Measurements from ENCODE around the gene FOLR2.
A peak's percentile ranks its signal among the peaks of the same experiment; 100 is the strongest.

Gene FOLR2

DNA sequence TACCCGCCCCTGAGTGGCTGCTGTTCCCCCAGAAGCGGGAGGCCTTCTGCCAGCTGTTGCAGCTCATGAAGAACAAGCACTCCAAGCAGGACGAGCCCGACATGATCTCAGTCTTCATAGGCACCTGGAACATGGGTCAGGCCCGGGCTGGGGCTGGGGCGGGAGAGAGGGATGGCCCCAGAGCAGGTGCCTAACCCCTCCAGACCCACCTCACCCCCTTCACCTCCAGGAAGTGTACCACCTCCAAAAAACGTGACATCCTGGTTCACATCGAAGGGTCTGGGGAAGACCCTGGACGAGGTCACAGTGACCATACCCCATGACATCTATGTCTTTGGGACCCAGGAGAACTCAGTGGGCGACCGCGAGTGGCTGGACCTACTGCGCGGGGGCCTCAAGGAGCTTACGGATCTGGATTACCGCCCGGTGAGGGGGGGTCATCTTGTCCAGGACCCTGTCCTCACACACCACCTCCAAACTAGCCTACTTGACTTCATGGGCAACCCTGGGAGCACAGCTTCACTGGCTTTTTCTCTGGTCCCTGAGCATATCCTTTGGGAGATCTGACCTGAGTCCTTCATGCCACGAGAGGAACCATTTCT lies 14.3 kb downstream of the FOLR2 start:
- DNase-seq = no peak

DNA sequence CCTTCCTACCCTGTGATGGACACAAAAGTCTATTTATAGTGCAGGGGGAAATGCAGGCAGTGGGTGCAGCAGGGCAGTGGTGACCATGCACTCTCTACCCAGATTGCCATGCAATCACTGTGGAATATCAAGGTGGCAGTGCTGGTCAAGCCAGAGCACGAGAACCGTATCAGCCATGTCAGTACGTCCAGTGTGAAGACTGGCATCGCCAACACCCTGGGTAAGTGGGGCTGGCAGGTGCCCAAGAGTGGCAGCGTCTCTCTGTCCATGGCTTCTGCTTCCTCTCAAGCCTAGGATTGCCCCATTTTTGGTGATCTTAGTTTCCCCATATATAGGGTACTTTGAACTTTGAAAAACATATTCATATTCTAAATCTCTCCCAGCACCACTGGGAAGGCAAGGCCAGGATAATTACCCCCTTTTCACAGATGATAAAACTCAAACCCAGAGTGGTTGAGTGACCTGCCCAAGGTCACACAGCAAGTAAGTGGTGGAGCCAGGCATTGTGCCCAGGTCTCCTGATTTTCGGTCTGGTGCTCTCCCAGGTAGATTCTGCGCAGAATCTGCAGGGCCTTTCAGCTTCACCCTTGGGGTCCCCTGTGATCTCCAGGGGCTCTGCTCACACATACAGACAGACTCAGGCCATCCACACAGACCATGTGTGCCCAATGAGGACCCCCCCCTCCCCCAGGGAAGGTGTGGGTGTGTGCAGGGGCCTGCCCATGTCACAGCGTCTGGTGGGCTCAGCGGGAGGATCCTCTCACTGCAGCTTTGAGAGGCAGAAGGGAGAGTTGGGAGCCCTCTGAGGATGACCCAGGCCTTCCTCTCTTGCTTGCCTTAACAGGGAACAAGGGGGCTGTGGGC lies 15.0 kb downstream of the FOLR2 start:
- no peak for DNase-seq

DNA sequence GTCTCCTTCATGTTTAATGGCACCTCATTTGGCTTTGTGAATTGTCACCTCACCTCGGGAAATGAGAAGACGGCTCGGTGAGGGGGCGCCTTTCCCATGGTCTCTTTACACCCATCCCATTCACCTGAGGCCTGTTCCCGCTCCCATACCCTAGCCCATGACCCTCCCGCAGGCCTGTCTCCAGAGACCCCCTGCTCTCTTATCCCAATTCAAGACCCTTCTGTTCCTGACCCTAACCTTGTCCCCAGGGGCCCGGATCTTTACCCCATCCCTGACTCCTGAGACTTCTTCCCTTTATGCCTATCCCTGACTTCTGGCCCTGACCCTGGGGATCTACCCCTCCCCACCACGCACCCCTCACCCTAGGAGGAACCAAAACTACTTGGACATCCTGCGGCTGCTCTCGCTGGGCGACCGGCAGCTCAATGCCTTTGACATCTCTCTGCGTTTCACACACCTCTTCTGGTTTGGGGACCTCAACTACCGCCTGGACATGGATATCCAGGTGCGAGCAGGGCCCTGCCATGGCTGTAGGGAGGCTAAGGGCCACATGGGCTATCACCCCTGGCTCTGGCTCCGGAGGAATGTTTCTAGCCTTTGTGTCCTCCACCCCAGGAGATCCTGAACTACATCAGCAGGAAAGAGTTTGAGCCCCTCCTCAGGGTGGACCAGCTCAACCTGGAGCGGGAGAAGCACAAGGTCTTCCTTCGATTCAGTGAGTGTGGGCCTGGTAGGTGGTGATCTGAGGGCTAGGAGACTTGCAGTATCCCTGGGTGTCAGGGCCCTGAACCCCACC lies 15.9 kb downstream of the FOLR2 start:
- peak; percentile 43 for DNase-seq

DNA sequence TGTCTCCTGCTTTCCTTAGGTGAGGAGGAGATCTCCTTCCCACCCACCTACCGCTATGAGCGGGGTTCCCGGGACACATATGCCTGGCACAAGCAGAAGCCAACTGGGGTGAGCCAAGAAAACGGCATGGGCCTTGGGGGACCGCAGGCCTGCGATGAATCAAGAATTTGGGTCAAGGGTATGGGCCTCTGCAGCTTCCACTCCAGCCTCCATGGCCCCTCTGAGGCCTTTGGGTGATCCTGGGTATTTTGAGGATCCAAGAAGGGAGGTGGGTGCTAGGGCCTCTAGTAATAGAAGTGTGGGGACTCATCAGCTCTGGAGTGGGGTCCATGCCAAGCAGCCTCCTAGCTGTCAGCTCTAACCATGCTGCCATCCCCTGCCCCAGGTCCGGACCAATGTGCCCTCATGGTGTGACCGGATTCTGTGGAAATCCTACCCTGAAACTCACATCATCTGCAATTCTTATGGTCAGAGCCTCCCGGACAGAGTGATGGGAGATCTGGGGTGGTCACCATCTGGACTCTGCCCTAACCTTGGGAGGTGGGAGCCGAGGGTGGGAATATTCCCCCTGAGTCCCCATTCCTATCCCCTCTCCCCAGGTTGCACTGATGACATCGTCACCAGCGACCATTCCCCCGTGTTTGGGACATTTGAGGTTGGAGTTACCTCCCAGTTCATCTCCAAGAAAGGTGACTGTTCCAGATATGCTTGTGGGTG lies 16.6 kb downstream of the FOLR2 start:
- peak; percentile 45 for DNase-seq

DNA sequence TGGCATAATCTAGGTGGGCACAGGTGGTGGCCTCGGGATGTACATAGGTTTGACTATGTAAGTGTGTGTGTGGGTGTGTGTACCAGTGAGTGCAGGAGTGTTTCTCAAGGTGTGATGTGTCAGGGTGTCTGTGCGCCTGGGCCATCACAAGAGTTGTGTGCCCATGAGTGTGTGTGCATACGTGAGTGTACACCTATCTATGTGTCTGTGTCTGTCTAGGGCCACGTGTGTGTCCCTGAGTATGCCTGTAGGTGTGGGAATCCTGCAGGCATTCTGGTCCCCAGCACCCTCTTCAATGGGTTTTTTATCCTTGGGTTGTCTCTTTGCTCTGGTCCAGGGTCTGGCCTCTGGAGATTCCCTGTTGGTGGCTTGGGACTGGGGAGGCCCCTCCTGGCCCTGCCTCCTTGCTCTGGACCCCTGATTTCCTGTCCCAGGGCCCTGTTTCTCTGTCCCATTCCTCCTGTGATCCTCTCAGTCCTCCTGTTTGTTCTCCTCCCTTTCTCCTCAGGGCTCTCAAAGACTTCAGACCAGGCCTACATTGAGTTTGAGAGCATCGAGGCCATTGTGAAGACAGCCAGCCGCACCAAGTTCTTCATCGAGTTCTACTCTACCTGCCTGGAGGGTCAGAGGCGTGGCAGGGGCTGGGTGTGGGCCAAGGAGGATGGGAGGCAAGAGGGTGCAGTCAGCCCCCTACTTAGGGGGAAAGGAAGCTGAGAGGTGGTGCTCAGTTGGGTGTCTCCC lies 17.3 kb downstream of the FOLR2 start:
- no peak for DNase-seq

DNA sequence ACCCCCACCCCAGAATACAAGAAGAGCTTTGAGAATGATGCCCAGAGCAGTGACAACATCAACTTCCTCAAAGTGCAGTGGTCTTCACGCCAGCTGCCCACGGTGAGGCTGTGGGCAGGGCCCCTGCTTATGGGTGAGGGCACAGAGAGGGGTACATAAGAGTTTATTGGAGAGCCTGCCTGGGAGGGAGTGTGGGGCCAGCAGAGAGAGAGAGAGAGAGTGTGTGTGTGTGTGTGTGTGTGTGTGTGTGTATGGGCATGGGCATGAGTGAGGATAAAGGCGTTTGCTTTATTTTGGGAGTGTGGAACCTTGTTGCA lies 17.9 kb downstream of the FOLR2 start:
- no peak for DNase-seq

DNA sequence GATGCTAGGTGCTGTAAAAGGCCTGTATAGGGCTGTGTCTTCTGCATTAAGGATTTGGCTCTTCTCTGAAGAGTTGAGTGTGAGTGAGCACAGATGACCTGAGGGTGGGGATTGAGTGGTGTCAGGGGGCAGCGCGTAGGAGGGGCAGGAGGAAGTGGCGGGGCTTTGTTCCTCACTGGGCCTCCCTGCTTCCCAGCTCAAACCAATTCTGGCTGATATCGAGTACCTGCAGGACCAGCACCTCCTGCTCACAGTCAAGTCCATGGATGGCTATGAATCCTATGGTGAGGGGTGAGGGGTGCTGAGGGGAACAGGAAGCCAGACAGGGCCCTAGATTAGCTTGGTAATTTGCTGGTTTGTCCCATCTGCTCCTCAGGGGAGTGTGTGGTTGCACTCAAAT lies 18.3 kb downstream of the FOLR2 start:
- no peak for DNase-seq

DNA sequence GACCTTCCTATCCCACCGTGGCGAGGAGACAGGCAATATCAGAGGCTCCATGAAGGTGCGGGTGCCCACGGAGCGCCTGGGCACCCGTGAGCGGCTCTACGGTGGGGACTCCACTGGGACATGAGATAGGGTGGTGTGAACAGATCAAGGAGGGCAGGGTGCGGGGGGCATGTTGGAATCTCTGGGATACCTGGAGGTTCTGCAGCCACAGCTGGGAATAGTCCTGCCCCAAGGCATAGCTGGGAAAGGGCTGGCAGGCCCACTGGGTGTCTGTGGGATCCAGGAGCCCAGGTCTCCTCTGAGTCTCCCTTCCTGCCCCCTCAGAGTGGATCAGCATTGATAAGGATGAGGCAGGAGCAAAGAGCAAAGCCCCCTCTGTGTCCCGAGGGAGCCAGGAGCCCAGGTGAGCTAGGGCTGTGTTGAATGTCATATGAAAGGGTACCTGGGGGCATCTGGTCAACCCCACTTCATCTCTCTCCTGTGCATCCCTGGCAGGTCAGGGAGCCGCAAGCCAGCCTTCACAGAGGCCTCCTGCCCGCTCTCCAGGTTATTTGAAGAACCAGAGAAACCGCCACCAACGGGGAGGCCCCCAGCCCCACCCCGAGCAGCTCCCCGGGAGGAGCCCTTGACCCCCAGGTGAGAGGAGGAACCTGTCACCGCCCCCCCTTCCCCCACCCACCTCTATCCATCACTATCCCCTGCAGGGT lies 18.9 kb downstream of the FOLR2 start:
- DNase-seq = peak; percentile 48

DNA sequence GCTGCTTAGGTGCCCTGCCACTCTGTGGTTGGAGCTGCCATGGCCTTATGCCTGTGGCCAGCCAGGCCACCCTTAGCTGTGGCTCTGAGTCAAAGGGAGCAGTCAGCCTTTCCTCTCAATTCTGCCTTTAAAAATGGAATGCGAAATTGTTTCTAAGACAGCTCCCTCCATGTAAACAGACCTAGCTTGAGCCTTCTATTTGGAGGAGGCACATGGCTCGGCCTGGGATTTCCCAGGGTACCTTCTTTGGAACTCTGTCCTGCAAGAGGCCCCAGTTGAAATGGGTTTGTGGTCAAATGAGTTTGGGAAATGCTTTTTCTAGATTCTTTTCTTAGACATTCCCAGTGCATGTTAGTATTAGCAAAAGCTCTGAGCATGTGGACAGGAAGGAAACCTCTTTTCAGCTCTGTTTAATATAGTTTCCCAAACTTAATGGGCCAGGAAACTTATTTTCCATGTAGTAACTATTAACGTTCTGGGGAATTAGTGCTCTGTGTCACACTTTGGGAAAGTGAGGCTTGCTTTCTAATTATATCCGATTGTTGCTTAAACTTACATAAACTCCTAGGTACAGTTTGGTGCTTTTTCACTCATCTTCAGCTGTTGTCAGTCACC lies 19.6 kb downstream of the FOLR2 start:
- DNase-seq = no peak

DNA sequence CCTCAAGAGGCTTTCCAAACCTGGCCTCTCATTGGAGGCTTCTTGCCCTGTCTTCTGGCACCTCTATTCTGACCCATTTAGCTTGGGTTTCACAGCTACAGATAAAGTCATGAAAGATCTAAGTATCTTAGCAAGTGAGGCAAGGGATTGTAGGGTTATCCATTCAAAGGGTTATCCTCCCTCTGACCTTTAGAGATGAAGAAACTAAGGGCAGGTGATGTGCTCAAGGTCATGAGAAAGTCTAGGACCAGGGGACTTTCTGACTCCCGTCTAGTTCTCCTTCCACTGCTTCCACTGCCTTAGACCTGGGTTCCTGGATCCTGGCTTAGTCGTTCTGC lies 20.1 kb downstream of the FOLR2 start:
- DNase-seq = no peak

DNA sequence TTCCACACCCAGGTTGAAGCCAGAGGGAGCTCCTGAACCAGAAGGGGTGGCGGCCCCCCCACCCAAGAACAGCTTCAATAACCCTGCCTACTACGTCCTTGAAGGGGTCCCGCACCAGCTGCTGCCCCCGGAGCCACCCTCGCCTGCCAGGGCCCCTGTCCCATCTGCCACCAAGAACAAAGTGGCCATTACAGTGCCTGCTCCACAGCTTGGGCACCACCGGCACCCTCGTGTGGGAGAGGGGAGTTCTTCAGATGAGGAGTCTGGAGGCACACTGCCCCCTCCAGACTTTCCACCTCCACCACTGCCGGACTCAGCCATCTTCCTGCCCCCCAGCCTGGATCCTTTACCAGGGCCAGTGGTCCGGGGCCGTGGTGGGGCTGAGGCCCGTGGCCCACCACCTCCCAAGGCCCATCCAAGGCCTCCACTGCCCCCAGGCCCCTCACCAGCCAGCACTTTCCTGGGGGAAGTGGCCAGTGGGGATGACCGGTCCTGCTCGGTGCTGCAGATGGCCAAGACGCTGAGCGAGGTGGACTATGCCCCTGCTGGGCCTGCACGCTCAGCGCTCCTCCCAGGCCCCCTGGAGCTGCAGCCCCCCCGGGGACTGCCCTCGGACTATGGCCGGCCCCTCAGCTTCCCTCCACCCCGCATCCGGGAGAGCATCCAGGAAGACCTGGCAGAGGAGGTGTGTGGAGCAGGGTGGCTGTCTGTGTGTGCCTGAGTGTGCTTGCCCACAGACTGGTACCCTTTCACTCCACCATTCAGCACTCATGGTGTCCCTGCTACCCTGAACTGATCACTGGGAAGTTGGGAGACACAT lies 20.7 kb downstream of the FOLR2 start:
- peak; percentile 64 for DNase-seq

DNA sequence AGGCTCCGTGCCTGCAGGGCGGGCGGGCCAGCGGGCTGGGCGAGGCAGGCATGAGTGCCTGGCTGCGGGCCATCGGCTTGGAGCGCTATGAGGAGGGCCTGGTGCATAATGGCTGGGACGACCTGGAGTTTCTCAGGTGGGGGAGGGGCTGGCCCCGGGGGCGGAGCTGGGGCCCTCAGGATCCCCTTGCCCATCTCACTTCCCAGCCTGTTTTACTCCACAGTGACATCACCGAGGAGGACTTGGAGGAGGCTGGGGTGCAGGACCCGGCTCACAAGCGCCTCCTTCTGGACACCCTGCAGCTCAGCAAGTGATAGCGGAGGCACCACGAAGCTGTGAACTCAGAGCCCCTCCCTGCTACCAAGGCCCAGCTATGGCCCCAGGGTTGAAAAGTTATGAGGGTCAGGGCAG lies 21.5 kb downstream of the FOLR2 start:
- DNase-seq = peak; percentile 96

DNA sequence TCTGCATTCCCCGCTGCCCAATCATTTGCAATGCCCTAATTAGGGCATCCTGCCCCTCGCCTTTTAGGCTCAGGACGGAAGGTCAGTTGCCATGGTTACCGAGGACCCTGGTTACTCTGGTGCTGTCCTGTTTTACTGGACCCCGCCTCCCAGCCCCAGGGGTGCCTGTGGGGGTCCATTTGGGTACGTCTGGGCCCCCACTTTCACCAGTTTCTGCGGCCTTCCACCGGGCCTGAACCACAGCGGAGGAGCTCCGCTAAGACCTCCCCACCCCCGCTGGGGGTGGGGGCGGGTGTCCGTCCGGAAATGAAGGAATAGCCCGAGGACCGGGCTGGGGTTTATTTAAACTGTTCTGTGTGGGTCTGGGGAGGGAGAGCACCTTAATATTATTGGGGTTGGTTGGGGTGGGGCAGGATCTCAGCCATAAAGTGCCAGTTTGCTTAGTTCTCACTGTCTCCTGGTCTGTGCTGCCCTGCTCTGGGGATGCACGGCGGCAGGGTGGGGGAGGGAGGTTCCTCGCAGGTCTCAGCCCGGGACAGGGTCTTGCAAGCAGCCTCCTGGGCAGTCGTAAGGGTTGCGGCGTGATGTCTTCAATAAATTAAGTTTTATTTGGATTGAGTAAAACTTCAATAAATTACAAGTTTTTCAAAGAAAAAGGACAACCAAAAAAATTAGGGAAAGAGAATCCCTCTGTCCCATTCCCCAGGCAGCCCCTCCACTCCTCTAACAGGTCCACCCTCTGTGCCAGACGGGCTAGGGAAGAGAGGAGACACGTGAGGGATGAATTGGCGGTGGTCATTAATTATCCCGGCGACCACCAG lies 22.1 kb downstream of the FOLR2 start:
- DNase-seq = peak; percentile 59

DNA sequence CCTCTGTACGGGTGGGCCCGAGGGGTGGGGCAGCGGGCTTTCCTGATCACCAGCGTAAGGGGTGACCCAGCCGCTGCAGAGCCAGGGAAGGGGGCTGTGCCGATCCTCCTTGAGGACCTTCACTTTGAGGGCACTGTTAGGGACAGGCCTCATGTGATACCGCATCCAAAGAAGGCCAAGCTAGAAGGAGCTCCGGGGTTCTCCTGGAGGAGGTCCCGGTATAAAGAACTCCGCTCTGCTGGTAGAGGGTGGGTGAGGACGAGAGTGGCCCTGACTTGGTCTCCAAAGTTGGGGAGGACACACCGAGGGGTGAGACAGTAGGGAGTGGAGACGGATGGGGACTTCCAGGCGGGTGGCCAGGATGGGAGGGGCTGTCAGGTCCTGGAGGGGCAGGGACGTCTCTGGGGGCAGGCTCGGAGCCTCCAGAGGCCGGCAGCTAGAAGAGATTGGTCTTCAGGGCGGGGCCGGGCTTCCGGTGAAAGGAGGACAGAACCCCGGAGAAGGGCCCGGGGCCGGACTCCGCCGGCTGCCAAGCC lies 22.8 kb downstream of the FOLR2 start:
- DNase-seq = peak; percentile 78

DNA sequence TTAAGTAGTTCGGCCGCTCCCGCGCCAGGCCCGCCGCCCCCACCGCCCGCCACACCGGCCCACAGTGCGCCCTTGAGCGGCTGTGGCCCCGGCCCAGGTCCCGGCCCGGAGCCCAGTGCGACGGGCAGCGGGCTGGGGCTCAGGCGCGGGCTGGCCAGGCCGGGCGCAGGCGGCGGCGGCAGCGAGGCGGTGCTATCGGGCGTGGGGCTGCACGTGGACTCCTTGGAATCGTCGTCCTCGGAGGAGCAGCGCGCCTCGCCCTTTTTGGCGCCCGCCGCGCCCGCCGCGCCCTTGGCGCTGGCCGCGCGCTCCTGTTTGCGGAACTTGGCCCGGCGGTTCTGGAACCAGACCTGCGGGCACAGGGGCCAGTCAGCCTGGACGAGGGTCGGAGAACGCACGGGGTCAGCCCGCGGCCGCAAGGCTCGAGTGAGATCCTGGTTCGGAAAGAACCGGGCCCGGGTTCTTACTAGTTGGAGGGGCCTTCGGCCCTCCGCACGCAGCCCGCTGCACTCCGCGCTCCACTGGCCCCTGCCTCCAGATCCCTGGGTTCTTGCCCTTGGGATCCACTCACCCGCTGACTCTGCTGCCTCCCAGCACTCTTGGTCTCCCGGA lies 23.4 kb downstream of the FOLR2 start:
- DNase-seq = peak; percentile 57

DNA sequence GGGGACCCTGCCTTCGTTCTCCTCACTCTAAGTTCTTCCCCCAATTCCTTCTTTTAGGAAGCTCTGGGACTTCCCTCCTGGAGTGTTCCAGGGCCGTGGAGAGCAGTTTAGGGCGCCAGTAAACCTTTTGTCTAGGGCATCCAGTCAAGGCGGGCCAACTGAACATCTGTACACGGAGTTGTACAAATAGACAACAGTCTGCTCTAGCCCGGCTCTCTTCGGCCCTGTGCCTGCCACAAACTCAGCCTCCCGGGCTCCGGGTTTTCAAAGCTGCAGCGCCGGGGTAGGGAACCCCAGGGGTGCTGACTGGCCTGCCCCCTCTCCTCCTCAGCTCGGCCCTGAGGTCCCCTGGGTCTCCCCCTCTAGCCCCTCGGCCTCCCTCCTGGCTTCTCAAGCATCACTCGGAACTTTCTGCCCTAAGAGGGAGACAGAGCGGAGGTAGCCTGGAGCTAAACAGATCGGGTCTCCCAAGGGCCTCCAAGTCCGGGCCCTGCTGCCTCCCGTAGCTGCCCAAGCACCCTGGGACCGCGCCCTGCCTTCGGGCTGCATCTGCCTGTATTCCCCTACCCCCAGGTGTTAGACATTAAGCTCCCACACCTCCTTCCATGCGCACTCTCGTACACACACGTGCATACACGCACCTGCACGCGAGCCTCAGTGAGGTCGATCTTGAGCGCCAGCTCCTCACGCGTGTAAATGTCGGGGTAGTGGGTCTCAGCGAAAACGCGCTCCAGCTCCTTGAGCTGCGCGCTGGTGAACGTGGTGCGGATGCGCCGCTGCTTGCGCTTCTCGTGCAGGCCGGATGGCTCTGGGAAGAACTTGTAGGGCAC lies 24.1 kb downstream of the FOLR2 start:
- DNase-seq = peak; percentile 65

DNA sequence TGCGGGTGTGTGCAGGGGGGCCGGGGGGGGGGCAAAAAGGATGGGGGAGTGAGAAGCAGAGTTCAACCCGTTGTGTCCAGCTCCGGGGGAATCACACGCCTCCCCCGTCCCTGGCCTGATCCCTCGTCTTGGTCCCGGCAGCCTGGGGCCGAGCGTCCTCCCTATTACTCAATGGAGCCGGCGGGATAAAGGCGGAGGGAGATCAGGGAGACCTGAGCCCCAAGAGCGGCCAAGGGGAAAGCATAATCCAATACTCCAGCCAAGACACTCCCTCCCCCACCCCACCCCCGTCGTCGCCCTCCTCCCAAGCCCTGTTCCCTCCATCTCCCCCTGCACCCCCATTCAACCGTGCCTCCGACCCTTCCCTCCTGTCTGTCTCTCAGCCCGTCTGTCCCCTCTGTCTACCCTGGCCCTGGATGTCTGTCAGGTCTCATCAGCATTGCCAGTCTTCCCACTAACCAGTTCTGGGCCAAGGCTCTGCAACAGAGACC lies 24.7 kb downstream of the FOLR2 start:
- DNase-seq = peak; percentile 54

DNA sequence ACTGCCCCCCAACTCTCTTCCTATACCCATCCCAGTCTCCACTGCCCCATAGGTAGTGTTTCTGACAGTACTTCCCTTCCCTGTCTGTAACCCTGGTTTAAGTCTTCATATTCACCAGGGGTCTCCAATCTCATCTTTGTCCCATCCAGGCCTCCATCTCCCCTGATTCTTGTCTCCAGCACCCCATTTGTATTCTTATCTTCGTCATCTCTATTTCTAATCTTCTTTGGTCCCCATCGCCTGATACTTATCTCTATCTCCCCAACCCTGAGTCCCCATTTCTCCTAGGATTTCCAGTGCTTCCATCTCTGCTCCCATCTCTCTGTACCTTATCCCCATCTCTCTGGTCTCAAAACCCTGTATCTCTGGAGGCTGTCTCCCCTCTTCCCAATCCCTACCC lies 25.5 kb downstream of the FOLR2 start:
- DNase-seq = no peak

Data from islet precursor cell (in vitro differentiated cells).